Skeletal muscle cell (primary cell): ENCODE measurements around the gene SHCBP1.
A peak's percentile ranks its signal among the peaks of the same experiment; 100 is the strongest.

Experiments used
- DNase-seq: peaks from one replicate; pipeline ENCODE4 v3.0.0-alpha.2; 2010; ENCODE audit warnings: low read depth
- H3K4me3 ChIP-seq: 2 replicates; pipeline ENCODE4 v1.5.1; 2011; ENCODE audit warnings: low read depth, mild to moderate bottlenecking, control low read depth, low read length, moderate library complexity

Gene SHCBP1

DNA sequence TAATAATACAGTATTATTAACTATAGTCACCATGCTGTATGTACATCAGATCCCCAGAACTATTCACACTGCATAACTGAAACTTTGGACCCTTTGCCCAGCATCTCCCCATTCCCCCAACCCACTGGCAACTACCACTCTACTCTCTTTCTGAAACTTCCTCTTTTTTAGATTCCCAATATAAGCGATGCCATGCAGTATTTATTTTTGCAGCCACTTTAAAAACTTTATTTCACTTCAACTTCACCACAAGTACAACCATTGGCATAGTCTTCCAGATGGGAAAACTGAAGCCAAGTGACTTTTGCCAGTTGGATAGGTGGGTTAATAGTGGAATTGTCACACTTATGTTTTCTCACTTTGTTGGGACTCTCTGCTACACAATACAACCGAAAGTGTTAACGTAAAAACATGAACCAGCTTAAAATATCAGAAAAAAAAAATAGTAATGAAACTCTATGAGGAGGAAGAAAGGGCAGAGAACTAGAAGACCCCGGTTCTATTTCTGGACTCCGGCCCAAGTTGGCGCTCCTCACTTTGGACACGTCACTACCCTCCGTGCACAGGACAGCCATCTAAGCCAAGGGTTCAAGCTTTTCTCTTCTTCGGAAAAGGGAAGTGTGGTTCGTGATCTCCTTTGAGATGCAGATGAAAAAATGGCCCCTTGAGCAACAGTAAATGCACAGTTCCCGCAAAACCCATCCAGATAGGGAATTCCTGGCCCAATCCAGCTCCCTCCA, 743 bp downstream of the SHCBP1 start:
- H3K4me3 ChIP-seq: peak overlapping the region; percentile 89
- no peak for DNase-seq

- no peak overlapping the region for H3K4me3 ChIP-seq
- DNase-seq: no peak
Measured at GRCh38 chr16:46618516-46618915, 2.7 kb downstream of the SHCBP1 start.

DNA sequence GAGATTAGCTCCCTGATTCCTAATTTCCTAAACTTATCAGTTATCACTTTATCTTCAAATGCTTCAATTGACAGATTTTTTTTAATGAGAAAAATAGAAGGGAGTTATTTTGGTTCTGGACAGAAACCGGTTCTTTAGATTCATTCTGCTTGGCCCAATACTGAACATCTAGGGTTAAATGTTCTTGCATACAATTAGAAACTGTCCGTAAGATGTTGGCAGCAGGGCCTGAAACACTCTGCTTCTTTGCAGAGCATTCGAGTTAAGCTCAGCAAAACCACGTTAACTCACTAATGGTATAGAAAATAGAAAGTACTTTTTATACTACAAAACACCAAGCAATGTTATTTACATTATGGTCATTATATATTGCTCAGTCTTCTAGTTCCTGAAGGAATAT, 7.2 kb downstream of the SHCBP1 start:
- no peak for DNase-seq
- H3K4me3 ChIP-seq: no peak overlapping the region

DNA sequence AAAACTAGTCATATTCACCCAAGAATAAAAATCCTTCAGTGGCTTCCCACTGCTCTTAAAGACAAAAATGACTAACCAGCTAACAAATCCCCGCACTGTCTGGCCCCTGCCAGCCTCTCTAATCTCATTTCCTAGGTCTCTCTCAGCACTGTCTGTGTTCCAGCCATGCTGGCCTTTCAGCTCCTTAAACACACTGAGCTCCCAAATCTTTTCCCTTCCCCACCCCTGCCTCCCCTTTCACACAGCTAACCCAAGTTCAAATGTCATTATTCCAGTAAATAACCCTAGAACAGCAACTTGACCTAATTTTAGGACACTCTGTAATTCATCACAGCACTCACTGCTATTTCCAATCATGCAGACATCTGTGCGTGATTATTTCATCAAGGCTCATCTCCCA, 7.8 kb downstream of the SHCBP1 start:
- no peak overlapping the region for H3K4me3 ChIP-seq
- DNase-seq: no peak

DNA sequence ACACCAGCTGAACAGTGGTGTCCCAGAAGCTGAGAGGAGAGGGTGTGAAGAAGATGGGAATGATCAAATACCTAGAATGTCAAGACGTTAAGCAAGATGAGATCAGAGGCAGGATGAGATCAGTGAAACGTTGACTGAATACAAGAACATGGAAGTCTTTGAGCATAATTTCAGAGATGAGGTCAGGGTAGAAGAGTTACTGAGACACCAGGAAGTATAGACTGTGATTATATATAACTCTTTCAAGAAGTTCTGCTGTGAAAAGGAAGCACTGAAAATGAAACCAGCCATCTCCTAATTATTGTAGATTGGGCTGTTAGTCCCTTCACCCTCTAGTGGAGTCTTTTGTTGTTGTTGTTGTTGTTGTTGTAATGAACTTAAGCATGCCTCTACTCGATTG, 9.1 kb downstream of the SHCBP1 start:
- DNase-seq: no peak

DNA sequence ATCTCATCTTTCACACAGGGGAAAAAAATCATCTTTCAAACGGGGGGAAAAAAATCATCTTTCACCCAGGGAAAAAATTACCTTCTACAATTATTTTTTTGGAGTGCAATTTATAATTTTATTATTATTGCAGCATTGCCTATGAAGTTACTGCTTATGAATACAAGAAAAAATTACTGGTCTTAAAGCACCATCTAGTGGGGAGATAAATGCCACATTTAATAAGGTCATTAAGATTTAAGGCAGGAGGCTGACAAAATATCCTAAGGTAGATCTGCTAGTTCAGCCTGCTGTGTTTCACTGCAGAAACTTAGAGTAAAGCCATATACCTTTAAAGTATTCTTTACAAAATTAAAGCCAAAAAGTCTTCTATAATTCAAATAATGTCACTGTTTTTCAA, 13.7 kb downstream of the SHCBP1 start:
- DNase-seq: peak; percentile 24
- no peak overlapping the region for H3K4me3 ChIP-seq

More for the DNA sequence above, 9.1 kb downstream of the SHCBP1 start:
- H3K4me3 ChIP-seq: no peak overlapping the region

- DNase-seq: no peak
- H3K4me3 ChIP-seq: no peak overlapping the region
Measured at GRCh38 chr16:46606231-46606630, 14.9 kb downstream of the SHCBP1 start.

DNA sequence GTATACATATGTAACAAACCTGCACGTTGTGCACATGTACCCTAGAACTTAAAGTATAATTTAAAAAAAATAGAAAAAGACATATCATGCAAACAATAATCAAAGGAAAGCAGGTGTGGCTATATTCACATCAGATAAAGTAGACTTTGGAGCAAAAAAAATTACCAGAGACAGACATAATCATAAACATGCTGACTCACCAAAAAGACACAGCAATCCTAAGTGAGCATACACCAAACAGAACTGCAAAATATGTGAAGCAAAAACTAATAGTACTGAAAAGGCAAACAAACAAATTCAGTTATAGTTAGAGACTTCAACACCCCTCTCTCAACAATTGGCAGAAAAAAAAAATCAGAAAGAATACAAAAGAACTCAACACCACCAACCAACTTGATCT, 29.9 kb downstream of the SHCBP1 start:
- no peak overlapping the region for H3K4me3 ChIP-seq
- no peak for DNase-seq

DNA sequence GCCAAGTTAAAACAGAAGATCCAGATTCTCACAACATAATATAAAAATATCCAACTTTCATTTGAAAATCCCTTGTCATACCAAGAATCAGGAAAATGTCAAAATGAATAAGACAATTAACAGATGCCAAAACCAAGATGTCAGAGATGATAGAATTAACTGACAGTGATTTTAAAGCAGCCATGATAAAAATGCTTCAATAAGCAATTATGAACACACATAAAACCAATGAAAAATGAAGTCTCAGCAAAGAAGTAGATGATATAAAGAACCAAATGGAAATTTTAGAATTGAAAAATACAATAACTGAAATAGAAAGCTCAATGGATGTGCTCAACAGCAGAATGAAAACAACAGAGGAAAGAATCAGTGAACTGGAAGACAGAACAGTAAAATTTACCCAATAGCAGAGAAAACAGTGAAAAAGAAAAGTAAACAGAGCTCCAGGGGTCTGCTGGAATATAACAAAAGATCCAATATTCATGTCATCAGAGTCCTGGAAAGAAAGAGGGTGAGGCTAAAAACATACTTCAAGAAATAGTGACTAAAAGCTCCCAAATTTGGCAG, 35.1 kb downstream of the SHCBP1 start:
- DNase-seq: no peak
- no peak overlapping the region for H3K4me3 ChIP-seq

GRCh38 chr16:46583036-46583435, 38.1 kb downstream of the SHCBP1 start:
- no peak for DNase-seq
- no peak overlapping the region for H3K4me3 ChIP-seq

- no peak overlapping the region for H3K4me3 ChIP-seq
- no peak for DNase-seq
Measured at GRCh38 chr16:46582313-46582712, 38.9 kb downstream of the SHCBP1 start.

- H3K4me3 ChIP-seq: no peak overlapping the region
- no peak for DNase-seq
Measured at GRCh38 chr16:46577988-46578579, 43.1 kb downstream of the SHCBP1 start.

DNA sequence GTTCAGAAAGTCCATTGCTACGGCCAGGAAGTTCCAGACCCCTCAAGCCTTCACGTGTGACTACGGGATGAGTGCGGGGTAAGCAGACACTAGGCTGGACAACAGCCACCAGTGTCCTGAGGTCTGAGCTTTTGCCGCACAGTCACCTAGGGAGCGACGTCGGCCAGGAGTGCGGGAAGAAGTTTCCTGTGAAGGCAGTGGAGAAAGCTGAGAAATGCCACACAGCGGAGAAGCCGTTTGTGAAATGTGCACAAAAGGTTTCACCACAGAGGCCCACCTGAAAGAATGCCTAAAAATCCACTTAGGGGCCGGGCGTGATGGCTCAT, 47.4 kb downstream of the SHCBP1 start:
- H3K4me3 ChIP-seq: no peak overlapping the region
- DNase-seq: no peak

DNA sequence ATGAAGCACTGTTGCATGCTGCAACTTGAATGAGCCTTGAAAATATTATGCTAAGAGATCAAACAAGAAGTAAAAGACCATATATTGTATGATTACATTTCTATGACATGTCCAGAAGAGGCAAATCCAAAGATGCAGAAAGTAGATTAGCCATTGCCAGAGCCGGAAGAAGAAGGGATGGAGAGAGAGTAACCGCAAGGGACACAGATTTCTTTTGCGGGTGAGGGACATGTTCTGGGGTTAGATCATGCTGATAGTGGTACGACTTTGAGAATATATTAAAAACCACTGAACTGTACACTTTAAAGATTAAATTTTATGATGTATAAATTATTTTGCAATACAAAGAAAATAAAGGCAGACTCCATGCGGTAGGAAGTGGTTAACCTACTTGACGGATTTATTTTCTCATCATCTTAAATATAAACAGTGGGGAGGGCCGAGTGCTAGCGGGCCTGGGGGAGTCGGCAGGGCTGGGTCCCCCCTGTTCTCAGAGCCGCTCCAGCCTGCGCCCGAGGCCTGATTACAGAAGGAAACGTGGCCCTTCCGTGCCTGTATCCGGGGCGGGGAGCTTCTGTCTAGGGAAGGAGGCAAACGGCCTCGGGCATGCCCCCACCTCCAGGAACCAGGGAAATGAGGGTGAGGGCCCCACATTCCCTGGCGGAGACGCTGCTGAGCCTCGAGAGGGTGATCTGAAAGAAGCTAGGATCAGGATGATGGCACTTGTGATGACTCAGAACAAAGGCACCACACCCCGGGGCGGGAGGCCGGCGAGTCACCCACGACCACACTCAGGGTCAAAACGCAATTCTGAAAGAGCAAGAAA, 48.0 kb downstream of the SHCBP1 start:
- H3K4me3 ChIP-seq: no peak overlapping the region
- peak; percentile 8 for DNase-seq

GRCh38 chr16:46569231-46569735, 51.9 kb downstream of the SHCBP1 start:
- no peak for DNase-seq
- no peak overlapping the region for H3K4me3 ChIP-seq

- no peak overlapping the region for H3K4me3 ChIP-seq
Measured at GRCh38 chr16:46568472-46569230, 52.5 kb downstream of the SHCBP1 start.

DNA sequence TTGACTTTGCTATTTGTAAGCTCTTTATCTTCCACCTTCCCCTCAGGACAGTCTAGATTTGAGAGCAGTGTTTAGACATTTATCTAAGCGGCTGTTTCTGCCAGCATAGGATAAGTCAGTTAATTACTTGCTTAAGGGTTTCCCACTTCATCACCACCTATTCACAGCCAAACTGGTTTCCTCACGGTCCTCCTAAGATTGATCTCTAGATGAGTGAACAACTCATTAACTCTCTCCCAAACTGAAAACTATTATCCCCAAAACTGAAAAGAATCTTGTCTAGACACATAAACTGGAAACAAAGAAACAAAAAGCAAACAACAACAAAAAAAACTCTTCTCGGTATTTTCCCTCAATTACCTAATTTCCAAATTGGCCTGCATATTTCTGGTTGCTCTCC, 58.2 kb downstream of the SHCBP1 start:
- H3K4me3 ChIP-seq: no peak overlapping the region
- no peak for DNase-seq

More at GRCh38 chr16:46568472-46569230, 52.5 kb downstream of the SHCBP1 start:
- DNase-seq: no peak

- DNase-seq: no peak
- no peak overlapping the region for H3K4me3 ChIP-seq
Measured at GRCh38 chr16:46558018-46558417, 63.2 kb downstream of the SHCBP1 start.

DNA sequence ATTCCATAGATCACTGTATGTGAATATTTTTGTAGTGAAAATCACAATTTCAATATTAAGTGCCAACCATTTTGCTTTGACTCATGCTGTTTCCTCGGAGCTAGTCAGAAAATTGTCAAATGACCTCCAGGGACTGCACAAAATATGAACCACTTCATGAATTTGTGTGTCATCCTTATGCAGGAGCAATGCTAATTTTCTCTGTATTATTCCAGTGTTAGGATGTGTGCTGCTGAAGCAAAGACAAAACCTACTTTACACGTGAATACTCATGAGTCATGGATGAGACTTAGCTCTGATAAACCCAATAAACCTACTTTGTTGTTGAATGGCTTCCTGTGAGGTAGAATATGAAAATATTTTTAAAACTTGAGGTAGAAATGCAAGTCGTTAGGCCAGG, 65.2 kb downstream of the SHCBP1 start:
- H3K4me3 ChIP-seq: no peak overlapping the region
- DNase-seq: no peak
